ENCODE measurements around the gene ITLN2. TPM values are rescaled to one million over a fixed set of nuclear protein-coding genes. Genes with fewer than 3 reads are reported as not detected.

Gene ITLN2
- total and polyA plus RNA-seq, 9 of the 15 experiments (the other 6 are each of a cell fraction or from before 2014, with no cell fraction given), result not detected

DNA sequence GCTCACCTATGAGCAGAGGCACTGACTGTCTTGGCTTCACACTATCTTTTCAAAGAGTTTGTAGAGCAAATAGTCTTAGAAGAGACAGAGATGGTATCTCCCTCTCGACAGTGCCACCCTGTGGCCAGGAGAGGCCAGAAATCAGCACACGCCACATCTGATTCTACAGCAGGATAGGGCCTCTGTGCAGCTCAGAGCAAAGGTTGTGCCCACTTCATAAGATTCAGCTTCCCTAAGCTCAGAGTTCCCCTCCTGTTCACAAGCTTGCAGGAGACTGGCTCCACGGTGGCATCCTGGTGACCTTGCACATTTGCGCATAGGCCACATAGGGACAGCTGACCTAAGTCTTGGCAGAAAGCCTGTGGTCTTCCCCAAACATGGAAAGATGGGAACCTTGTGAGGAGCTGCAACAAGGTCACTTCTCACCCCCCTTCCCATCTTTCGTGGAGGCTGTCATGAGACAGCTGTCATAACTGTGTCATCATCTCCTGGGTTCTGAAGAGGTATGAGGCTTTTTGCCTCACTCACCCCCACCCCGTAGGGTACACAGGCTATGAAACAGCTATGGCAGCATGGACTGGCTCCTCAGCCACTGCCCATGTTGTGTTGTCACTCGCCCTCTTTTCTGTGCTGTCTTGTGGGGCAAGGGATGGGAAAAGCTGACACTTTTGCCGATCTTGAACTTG, 3.0 kb downstream of the ITLN2 start (continued):
- TF ChIP-seq, protein P1, sequence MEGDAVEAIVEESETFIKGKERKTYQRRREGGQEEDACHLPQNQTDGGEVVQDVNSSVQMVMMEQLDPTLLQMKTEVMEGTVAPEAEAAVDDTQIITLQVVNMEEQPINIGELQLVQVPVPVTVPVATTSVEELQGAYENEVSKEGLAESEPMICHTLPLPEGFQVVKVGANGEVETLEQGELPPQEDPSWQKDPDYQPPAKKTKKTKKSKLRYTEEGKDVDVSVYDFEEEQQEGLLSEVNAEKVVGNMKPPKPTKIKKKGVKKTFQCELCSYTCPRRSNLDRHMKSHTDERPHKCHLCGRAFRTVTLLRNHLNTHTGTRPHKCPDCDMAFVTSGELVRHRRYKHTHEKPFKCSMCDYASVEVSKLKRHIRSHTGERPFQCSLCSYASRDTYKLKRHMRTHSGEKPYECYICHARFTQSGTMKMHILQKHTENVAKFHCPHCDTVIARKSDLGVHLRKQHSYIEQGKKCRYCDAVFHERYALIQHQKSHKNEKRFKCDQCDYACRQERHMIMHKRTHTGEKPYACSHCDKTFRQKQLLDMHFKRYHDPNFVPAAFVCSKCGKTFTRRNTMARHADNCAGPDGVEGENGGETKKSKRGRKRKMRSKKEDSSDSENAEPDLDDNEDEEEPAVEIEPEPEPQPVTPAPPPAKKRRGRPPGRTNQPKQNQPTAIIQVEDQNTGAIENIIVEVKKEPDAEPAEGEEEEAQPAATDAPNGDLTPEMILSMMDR (IDR thresholded peaks at IDR 0.05 in 2 of 3, conservative IDR thresholded peaks at IDR 0.05 in 1 of 3; ENCODE audit: insufficient read depth in 2 of 3, low read depth in 1 of 3, low read length in 3 of 3), result peak; percentile 78 to 85 (median 80)
- TF ChIP-seq PURB (CRISPR knock-in tag; IDR thresholded peaks at IDR 0.05; ENCODE audit: low read depth) (no peak), HNRNPL (IDR thresholded peaks at IDR 0.05; ENCODE audit: low read depth, low read length) (no peak), STAG1 (CRISPR knock-in tag; IDR thresholded peaks at IDR 0.05; ENCODE audit: borderline replicate concordance) (no peak), ZNF165 (CRISPR knock-in tag; IDR thresholded peaks at IDR 0.05; ENCODE audit: borderline replicate concordance) (no peak), NELFE (IDR thresholded peaks at IDR 0.05; ENCODE audit: insufficient read depth, insufficient read length) (no peak), TEAD1 (CRISPR knock-in tag; IDR thresholded peaks at IDR 0.05) (no peak), FOXJ2 (tag; IDR thresholded peaks at IDR 0.05) (0 out of 2 replicates have a peak, but pooled peaks have one; percentile 20), TEAD4 (IDR thresholded peaks at IDR 0.05; ENCODE audit: low read length) (0 out of 2 replicates have a peak, but pooled peaks have one; percentile 28), TEAD4 (CRISPR knock-in tag; IDR thresholded peaks at IDR 0.05; ENCODE audit: borderline replicate concordance) (no peak), GATA2 (CRISPR knock-in tag; IDR thresholded peaks at IDR 0.05) (peak; percentile 94)
- TF ChIP-seq, protein P2, sequence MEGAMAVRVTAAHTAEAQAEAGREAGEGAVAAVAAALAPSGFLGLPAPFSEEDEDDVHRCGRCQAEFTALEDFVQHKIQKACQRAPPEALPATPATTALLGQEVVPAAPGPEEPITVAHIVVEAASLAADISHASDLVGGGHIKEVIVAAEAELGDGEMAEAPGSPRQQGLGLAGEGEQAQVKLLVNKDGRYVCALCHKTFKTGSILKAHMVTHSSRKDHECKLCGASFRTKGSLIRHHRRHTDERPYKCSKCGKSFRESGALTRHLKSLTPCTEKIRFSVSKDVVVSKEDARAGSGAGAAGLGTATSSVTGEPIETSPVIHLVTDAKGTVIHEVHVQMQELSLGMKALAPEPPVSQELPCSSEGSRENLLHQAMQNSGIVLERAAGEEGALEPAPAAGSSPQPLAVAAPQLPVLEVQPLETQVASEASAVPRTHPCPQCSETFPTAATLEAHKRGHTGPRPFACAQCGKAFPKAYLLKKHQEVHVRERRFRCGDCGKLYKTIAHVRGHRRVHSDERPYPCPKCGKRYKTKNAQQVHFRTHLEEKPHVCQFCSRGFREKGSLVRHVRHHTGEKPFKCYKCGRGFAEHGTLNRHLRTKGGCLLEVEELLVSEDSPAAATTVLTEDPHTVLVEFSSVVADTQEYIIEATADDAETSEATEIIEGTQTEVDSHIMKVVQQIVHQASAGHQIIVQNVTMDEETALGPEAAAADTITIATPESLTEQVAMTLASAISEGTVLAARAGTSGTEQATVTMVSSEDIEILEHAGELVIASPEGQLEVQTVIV (CRISPR knock-in tag; IDR thresholded peaks at IDR 0.05; ENCODE audit: borderline replicate concordance), result no peak
- TF ChIP-seq, protein P3, sequence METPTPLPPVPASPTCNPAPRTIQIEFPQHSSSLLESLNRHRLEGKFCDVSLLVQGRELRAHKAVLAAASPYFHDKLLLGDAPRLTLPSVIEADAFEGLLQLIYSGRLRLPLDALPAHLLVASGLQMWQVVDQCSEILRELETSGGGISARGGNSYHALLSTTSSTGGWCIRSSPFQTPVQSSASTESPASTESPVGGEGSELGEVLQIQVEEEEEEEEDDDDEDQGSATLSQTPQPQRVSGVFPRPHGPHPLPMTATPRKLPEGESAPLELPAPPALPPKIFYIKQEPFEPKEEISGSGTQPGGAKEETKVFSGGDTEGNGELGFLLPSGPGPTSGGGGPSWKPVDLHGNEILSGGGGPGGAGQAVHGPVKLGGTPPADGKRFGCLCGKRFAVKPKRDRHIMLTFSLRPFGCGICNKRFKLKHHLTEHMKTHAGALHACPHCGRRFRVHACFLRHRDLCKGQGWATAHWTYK (CRISPR knock-in tag; IDR thresholded peaks at IDR 0.05), result no peak
- TF ChIP-seq, protein P4, sequence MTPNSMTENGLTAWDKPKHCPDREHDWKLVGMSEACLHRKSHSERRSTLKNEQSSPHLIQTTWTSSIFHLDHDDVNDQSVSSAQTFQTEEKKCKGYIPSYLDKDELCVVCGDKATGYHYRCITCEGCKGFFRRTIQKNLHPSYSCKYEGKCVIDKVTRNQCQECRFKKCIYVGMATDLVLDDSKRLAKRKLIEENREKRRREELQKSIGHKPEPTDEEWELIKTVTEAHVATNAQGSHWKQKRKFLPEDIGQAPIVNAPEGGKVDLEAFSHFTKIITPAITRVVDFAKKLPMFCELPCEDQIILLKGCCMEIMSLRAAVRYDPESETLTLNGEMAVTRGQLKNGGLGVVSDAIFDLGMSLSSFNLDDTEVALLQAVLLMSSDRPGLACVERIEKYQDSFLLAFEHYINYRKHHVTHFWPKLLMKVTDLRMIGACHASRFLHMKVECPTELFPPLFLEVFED (CRISPR knock-in tag; conservative IDR thresholded peaks at IDR 0.05), result no peak
- TF ChIP-seq, protein P5, sequence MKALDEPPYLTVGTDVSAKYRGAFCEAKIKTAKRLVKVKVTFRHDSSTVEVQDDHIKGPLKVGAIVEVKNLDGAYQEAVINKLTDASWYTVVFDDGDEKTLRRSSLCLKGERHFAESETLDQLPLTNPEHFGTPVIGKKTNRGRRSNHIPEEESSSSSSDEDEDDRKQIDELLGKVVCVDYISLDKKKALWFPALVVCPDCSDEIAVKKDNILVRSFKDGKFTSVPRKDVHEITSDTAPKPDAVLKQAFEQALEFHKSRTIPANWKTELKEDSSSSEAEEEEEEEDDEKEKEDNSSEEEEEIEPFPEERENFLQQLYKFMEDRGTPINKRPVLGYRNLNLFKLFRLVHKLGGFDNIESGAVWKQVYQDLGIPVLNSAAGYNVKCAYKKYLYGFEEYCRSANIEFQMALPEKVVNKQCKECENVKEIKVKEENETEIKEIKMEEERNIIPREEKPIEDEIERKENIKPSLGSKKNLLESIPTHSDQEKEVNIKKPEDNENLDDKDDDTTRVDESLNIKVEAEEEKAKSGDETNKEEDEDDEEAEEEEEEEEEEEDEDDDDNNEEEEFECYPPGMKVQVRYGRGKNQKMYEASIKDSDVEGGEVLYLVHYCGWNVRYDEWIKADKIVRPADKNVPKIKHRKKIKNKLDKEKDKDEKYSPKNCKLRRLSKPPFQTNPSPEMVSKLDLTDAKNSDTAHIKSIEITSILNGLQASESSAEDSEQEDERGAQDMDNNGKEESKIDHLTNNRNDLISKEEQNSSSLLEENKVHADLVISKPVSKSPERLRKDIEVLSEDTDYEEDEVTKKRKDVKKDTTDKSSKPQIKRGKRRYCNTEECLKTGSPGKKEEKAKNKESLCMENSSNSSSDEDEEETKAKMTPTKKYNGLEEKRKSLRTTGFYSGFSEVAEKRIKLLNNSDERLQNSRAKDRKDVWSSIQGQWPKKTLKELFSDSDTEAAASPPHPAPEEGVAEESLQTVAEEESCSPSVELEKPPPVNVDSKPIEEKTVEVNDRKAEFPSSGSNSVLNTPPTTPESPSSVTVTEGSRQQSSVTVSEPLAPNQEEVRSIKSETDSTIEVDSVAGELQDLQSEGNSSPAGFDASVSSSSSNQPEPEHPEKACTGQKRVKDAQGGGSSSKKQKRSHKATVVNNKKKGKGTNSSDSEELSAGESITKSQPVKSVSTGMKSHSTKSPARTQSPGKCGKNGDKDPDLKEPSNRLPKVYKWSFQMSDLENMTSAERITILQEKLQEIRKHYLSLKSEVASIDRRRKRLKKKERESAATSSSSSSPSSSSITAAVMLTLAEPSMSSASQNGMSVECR (CRISPR knock-in tag; IDR thresholded peaks at IDR 0.05), result 0 out of 2 replicates have a peak, but pooled peaks have one; percentile 34
